Liver (tissue), 9 donors: ENCODE data around the gene EML4. TPM values are rescaled to one million over a fixed set of nuclear protein-coding genes. Genes with fewer than 3 reads are reported as not detected.

ENCODE experiments used
- DNase-seq: peaks from one replicate; pipeline ENCODE4 v3.0.0-alpha.2; 2017; ENCODE audit warnings: low spot score
- H3K27ac ChIP-seq, 2 donors: one replicate each; pipeline ENCODE4 v1.7.0; 2013; ENCODE audit warnings: inconsistent platforms in 2 of 2, low read length in 2 of 2, control low read depth in 1 of 2, low read depth in 1 of 2, mild to moderate bottlenecking in 1 of 2
- H3K27me3 ChIP-seq, 4 donors: one replicate each; pipeline versions ENCODE4 v1.6.1 to v1.7.0; 2013; ENCODE audit warnings: low read length in 3 of 4, inconsistent platforms in 1 of 4, mild to moderate bottlenecking in 1 of 4, moderate library complexity in 1 of 4; ENCODE audit not compliant: control insufficient read depth in 4 of 4, insufficient read depth in 4 of 4
- H3K36me3 ChIP-seq, 4 donors: one replicate each; pipeline versions ENCODE4 v1.6.1 to v1.7.0; 2013; ENCODE audit warnings: low read length in 3 of 4, mild to moderate bottlenecking in 3 of 4, low read depth in 1 of 4, moderate library complexity in 1 of 4; ENCODE audit not compliant: control insufficient read depth in 4 of 4, insufficient read depth in 3 of 4
- H3K4me1 ChIP-seq, 4 donors: one replicate each; pipeline versions ENCODE4 v1.6.1 to v1.7.0; 2013; ENCODE audit warnings: low read length in 3 of 4, mild to moderate bottlenecking in 3 of 4, moderate library complexity in 1 of 4; ENCODE audit not compliant: control insufficient read depth in 4 of 4, insufficient read depth in 4 of 4
- H3K4me3 ChIP-seq, 3 donors: one replicate each; pipeline versions ENCODE4 v1.6.1 to v1.7.0; 2013; ENCODE audit warnings: low read length in 3 of 3, control low read depth in 1 of 3, low read depth in 1 of 3, mild to moderate bottlenecking in 1 of 3
- H3K9ac ChIP-seq, 2 donors: one replicate each; pipeline ENCODE4 v1.7.0; 2013; ENCODE audit warnings: low read length in 2 of 2, mild to moderate bottlenecking in 2 of 2, moderate library complexity in 2 of 2, control low read depth in 1 of 2, low read depth in 1 of 2
- H3K9me3 ChIP-seq, 4 donors: one replicate each; pipeline versions ENCODE4 v1.6.1 to v1.7.0; 2013; ENCODE audit warnings: low read length in 3 of 4; ENCODE audit not compliant: control insufficient read depth in 4 of 4
- ATF3 ChIP-seq: IDR thresholded peaks from 2 replicates; pipeline ENCODE4 v1.6.1; 2016; ENCODE audit warnings: antibody characterized with exemption
- EGR1 ChIP-seq, 2 donors: IDR thresholded peaks; 2 replicates each; pipeline ENCODE4 v1.6.1; 2016 to 2018; ENCODE audit warnings: antibody characterized with exemption in 2 of 2, low read depth in 2 of 2
- FOXA1 ChIP-seq: IDR thresholded peaks from 2 replicates; pipeline ENCODE4 v1.6.1; 2016; ENCODE audit warnings: antibody characterized with exemption
- FOXA2 ChIP-seq: IDR thresholded peaks from 2 replicates; pipeline ENCODE4 v1.6.1; 2016; ENCODE audit warnings: antibody characterized with exemption
- GABPA ChIP-seq, 2 donors: IDR thresholded peaks in 1 of 2; conservative IDR thresholded peaks in 1 of 2; 2 replicates each; pipeline ENCODE4 v1.6.1; 2016; ENCODE audit warnings: antibody characterized with exemption in 2 of 2, mild to moderate bottlenecking in 1 of 2, moderate library complexity in 1 of 2
- HNF4A ChIP-seq, 2 donors: conservative IDR thresholded peaks; 2 replicates each; pipeline ENCODE4 v1.6.1; 2016; ENCODE audit warnings: antibody characterized with exemption in 2 of 2, mild to moderate bottlenecking in 2 of 2
- HNF4G ChIP-seq: IDR thresholded peaks from 2 replicates; pipeline ENCODE4 v1.6.1; 2016; ENCODE audit warnings: antibody characterized with exemption
- JUND ChIP-seq, 2 donors: IDR thresholded peaks; 2 replicates each; pipeline ENCODE4 v1.6.1; 2016; ENCODE audit warnings: antibody characterized with exemption in 2 of 2
- NR2F2 ChIP-seq: IDR thresholded peaks from 2 replicates; pipeline ENCODE4 v1.6.1; 2016; ENCODE audit warnings: antibody characterized with exemption
- RAD21 ChIP-seq, 2 donors: IDR thresholded peaks; 2 replicates each; pipeline ENCODE4 v1.6.1; 2016; ENCODE audit warnings: antibody characterized with exemption in 2 of 2, mild to moderate bottlenecking in 2 of 2
- RXRA ChIP-seq, 2 donors: IDR thresholded peaks; 2 replicates each; pipeline ENCODE4 v1.6.1; 2017 to 2018; ENCODE audit warnings: antibody characterized with exemption in 2 of 2, mild to moderate bottlenecking in 1 of 2
- SP1 ChIP-seq: IDR thresholded peaks from 2 replicates; pipeline ENCODE4 v1.6.1; 2018; ENCODE audit warnings: antibody characterized with exemption, mild to moderate bottlenecking
- YY1 ChIP-seq: IDR thresholded peaks from 2 replicates; pipeline ENCODE4 v1.6.1; 2016; ENCODE audit warnings: antibody characterized with exemption, mild to moderate bottlenecking
- ZBTB33 ChIP-seq: IDR thresholded peaks from 2 replicates; pipeline ENCODE4 v1.6.1; 2016; ENCODE audit warnings: antibody characterized with exemption
- WGBS: extraction: QIAGEN DNeasy Blood & Tissue Kit; methylation state at CpG from one replicate; pipeline ENCODE4 v1.1.7; 2013; 5-methylcytosine and 5-hydroxymethylcytosine counted together
- polyA plus RNA-seq, 2 donors: library from polyadenylated mRNA; stranded (reverse) in 1 of 2; unstranded in 1 of 2; fragments of 200-250 nt in 1 of 2; fragments of >200 nt in 1 of 2; fragmentation: Nextera tagmentation in 1 of 2; extraction: Ambion mirVana in 1 of 2; gene quantifications; one replicate each; pipeline versions ENCODE4 v1.2.1 to v1.2.3, GENCODE V29; 2013 to 2015
- total RNA-seq, 2 donors: library from RNA; depleted of rRNA; stranded (reverse); fragments of >200 nt; gene quantifications; one replicate each; pipeline ENCODE4 v1.2.3, GENCODE V29; 2014
- TF ChIP-seq, protein P1 (sequence below): fragments of 150-350 bp; IDR thresholded peaks from 2 replicates; pipeline ENCODE4 v1.5.1; 2017; ENCODE audit warnings: improper control_type of control experiment, low read depth, low read length; ENCODE audit not compliant: missing input control
- TF ChIP-seq, protein P2 (sequence below): IDR thresholded peaks from 2 replicates; pipeline ENCODE4 v1.6.1; 2016; ENCODE audit warnings: antibody characterized with exemption, mild to moderate bottlenecking
- TF ChIP-seq, protein P3 (sequence below): IDR thresholded peaks from 2 replicates; pipeline ENCODE4 v1.6.1; 2016; ENCODE audit warnings: antibody characterized with exemption
- donor health status: healthy.
- donor health status: healthy.
- donor health status: healthy.
- donor health status: healthy.
- donor health status: healthy.

The EML4 gene
- total and polyA plus RNA-seq, 4 donors: 12.8 to 49.6 (median 34.8) TPM

- H3K27me3 ChIP-seq: no peaks in the 10 kb centered on the region
- no peak overlapping the region for H3K4me3 ChIP-seq
- no peak overlapping the region for H3K27ac ChIP-seq
- DNase-seq: no peak
- no peaks in the 10 kb centered on the region for H3K4me1 ChIP-seq
- 100% methylated on average over 1 of the region's 1 CpG for WGBS
- TF ChIP-seq, protein P1, sequence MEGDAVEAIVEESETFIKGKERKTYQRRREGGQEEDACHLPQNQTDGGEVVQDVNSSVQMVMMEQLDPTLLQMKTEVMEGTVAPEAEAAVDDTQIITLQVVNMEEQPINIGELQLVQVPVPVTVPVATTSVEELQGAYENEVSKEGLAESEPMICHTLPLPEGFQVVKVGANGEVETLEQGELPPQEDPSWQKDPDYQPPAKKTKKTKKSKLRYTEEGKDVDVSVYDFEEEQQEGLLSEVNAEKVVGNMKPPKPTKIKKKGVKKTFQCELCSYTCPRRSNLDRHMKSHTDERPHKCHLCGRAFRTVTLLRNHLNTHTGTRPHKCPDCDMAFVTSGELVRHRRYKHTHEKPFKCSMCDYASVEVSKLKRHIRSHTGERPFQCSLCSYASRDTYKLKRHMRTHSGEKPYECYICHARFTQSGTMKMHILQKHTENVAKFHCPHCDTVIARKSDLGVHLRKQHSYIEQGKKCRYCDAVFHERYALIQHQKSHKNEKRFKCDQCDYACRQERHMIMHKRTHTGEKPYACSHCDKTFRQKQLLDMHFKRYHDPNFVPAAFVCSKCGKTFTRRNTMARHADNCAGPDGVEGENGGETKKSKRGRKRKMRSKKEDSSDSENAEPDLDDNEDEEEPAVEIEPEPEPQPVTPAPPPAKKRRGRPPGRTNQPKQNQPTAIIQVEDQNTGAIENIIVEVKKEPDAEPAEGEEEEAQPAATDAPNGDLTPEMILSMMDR: no peak
- TF ChIP-seq NR2F2 (no peak), EGR1 (IDR thresholded peaks at IDR 0.05; ENCODE audit: low read depth in 2 of 2) (no peak), RXRA (IDR thresholded peaks at IDR 0.05) (no peak), SP1 (no peak), FOXA2 (no peak), ZBTB33 (no peak), HNF4G (no peak), FOXA1 (no peak), JUND (IDR thresholded peaks at IDR 0.05) (no peak), RAD21 (IDR thresholded peaks at IDR 0.05) (no peak), GABPA (IDR thresholded peaks at IDR 0.05 in 1 of 2, conservative IDR thresholded peaks at IDR 0.05 in 1 of 2) (no peak), HNF4A (conservative IDR thresholded peaks at IDR 0.05) (no peak)
- TF ChIP-seq, protein P2, sequence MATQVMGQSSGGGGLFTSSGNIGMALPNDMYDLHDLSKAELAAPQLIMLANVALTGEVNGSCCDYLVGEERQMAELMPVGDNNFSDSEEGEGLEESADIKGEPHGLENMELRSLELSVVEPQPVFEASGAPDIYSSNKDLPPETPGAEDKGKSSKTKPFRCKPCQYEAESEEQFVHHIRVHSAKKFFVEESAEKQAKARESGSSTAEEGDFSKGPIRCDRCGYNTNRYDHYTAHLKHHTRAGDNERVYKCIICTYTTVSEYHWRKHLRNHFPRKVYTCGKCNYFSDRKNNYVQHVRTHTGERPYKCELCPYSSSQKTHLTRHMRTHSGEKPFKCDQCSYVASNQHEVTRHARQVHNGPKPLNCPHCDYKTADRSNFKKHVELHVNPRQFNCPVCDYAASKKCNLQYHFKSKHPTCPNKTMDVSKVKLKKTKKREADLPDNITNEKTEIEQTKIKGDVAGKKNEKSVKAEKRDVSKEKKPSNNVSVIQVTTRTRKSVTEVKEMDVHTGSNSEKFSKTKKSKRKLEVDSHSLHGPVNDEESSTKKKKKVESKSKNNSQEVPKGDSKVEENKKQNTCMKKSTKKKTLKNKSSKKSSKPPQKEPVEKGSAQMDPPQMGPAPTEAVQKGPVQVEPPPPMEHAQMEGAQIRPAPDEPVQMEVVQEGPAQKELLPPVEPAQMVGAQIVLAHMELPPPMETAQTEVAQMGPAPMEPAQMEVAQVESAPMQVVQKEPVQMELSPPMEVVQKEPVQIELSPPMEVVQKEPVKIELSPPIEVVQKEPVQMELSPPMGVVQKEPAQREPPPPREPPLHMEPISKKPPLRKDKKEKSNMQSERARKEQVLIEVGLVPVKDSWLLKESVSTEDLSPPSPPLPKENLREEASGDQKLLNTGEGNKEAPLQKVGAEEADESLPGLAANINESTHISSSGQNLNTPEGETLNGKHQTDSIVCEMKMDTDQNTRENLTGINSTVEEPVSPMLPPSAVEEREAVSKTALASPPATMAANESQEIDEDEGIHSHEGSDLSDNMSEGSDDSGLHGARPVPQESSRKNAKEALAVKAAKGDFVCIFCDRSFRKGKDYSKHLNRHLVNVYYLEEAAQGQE: no peak
- TF ChIP-seq, protein P3, sequence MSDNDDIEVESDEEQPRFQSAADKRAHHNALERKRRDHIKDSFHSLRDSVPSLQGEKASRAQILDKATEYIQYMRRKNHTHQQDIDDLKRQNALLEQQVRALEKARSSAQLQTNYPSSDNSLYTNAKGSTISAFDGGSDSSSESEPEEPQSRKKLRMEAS: no peak
- H3K36me3 ChIP-seq: peaks cover under 1 to 37% (median 29%) of the 10 kb centered on the region in 4 donors
- no peaks in the 10 kb centered on the region for H3K9me3 ChIP-seq
- no peak overlapping the region for H3K9ac ChIP-seq
These were observed 129.0 kb downstream of the EML4 start for GRCh38 chr2:42298132-42298531.

DNA sequence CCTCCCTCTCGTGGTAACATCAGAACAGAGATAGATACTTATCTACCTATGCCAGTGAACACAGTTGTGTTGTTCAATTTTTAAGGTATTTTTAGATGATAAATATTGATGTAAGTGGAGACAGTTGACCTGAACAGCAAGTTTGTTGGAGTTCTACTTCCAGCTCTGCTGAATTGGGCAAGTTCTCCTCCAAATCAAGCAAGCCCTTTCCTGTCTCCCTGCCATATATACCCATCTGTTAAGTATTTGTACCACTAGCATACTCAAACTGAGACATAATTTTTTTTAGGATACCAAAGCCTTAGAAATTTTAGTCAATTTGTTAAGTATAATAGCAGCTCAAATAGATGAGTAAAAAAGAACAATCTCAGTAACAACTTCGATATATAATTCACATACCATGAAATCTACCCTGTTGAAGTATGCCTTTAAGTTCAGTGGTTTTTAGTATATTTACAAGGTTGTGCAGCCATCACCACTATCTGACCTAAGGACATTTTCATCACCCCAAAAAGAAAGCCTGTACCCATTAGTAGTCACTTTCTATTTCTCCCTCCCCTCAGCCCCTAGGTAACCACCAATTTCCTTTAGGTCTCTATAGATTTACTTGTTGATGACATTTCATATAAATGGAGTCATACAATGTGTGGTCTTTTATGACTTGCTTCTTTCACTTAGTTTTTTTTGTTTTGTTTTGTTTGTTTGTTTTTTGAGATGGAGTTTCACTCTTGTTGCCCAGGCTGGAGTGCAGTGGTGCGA lies 130.0 kb downstream of the EML4 start:
- Histone ChIP-seq H3K4me3 (no peak overlapping the region), H3K36me3 (peaks cover under 1 to 46% (median 35%) of the 10 kb centered on the region in 4 donors), H3K9ac (no peak overlapping the region), H3K9me3 (no peaks in the 10 kb centered on the region), H3K4me1 (no peaks in the 10 kb centered on the region), H3K27ac (no peak overlapping the region), H3K27me3 (no peaks in the 10 kb centered on the region)
- 96% methylated on average over 3 of the region's 3 CpGs for WGBS
- no peak for DNase-seq
- no peak for TF ChIP-seq ATF3
- TF ChIP-seq HNF4G: no peak
- TF ChIP-seq, protein P3: no peak
- TF ChIP-seq ZBTB33: no peak
- TF ChIP-seq, protein P2: no peak
- TF ChIP-seq JUND (IDR thresholded peaks at IDR 0.05): no peak
- TF ChIP-seq HNF4A (conservative IDR thresholded peaks at IDR 0.05): no peak
- TF ChIP-seq SP1: no peak
- no peak for TF ChIP-seq FOXA2
- no peak for TF ChIP-seq YY1
